ENCODE measurements around the gene TOR4A.
"Not testable (repeated sequence)": the region's sequence is repeated elsewhere in the genome, so short reads cannot be mapped to it uniquely, and the experiment has no call there.

TOR4A gene

GRCh38 chr9:137233143-137233980 lies 44.2 kb upstream of the TOR4A start:
- Histone ChIP-seq H3K4me3 (ENCODE audit: low read length) (no peak overlapping the region), H3K27ac (ENCODE audit: low read length) (no peak overlapping the region), H3K9me3 (ENCODE audit: control insufficient read depth, low read depth, low read length) (no peaks in the 10 kb centered on the region), H3K9ac (ENCODE audit: low read length) (no peak overlapping the region), H3K36me3 (ENCODE audit: control insufficient read depth, low read depth, low read length) (no peaks in the 10 kb centered on the region), H3K27me3 (ENCODE audit: control insufficient read depth, insufficient read depth, low read length) (no peaks in the 10 kb centered on the region), H3K4me1 (ENCODE audit: control insufficient read depth, low read depth, low read length) (no peaks in the 10 kb centered on the region)

- no peaks in the 10 kb centered on the region for H3K27me3 ChIP-seq (ENCODE audit: control insufficient read depth, insufficient read depth, low read length)
- H3K4me3 ChIP-seq (ENCODE audit: low read length): no peak overlapping the region
- no peaks in the 10 kb centered on the region for H3K4me1 ChIP-seq (ENCODE audit: control insufficient read depth, low read depth, low read length)
- no peak overlapping the region for H3K27ac ChIP-seq (ENCODE audit: low read length)
- H3K9me3 ChIP-seq (ENCODE audit: control insufficient read depth, low read depth, low read length): no peaks in the 10 kb centered on the region
- H3K36me3 ChIP-seq (ENCODE audit: control insufficient read depth, low read depth, low read length): no peaks in the 10 kb centered on the region
- H3K9ac ChIP-seq (ENCODE audit: low read length): no peak overlapping the region
Measured at GRCh38 chr9:137234055-137234697, 43.4 kb upstream of the TOR4A start.

- no peaks in the 10 kb centered on the region for H3K36me3 ChIP-seq (ENCODE audit: control insufficient read depth, low read depth, low read length)
- no peaks in the 10 kb centered on the region for H3K9me3 ChIP-seq (ENCODE audit: control insufficient read depth, low read depth, low read length)
- no peak overlapping the region for H3K4me3 ChIP-seq (ENCODE audit: low read length)
- H3K9ac ChIP-seq (ENCODE audit: low read length): no peak overlapping the region
- no peaks in the 10 kb centered on the region for H3K27me3 ChIP-seq (ENCODE audit: control insufficient read depth, insufficient read depth, low read length)
- H3K4me1 ChIP-seq (ENCODE audit: control insufficient read depth, low read depth, low read length): no peaks in the 10 kb centered on the region
- H3K27ac ChIP-seq (ENCODE audit: low read length): no peak overlapping the region
Measured at GRCh38 chr9:137234758-137235423, 42.6 kb upstream of the TOR4A start.

- Histone ChIP-seq H3K9ac (ENCODE audit: low read length) (no peak overlapping the region), H3K9me3 (ENCODE audit: control insufficient read depth, low read depth, low read length) (no peaks in the 10 kb centered on the region), H3K36me3 (ENCODE audit: control insufficient read depth, low read depth, low read length) (no peaks in the 10 kb centered on the region), H3K27ac (ENCODE audit: low read length) (no peak overlapping the region), H3K4me1 (ENCODE audit: control insufficient read depth, low read depth, low read length) (no peaks in the 10 kb centered on the region), H3K4me3 (ENCODE audit: low read length) (no peak overlapping the region), H3K27me3 (ENCODE audit: control insufficient read depth, insufficient read depth, low read length) (no peaks in the 10 kb centered on the region)
Measured at GRCh38 chr9:137235424-137236237, 41.9 kb upstream of the TOR4A start.

- no peak overlapping the region for H3K4me3 ChIP-seq (ENCODE audit: low read length)
- H3K9me3 ChIP-seq (ENCODE audit: control insufficient read depth, low read depth, low read length): no peaks in the 10 kb centered on the region
- H3K27me3 ChIP-seq (ENCODE audit: control insufficient read depth, insufficient read depth, low read length): no peaks in the 10 kb centered on the region
- no peaks in the 10 kb centered on the region for H3K36me3 ChIP-seq (ENCODE audit: control insufficient read depth, low read depth, low read length)
- no peak overlapping the region for H3K27ac ChIP-seq (ENCODE audit: low read length)
- H3K9ac ChIP-seq (ENCODE audit: low read length): no peak overlapping the region
- no peaks in the 10 kb centered on the region for H3K4me1 ChIP-seq (ENCODE audit: control insufficient read depth, low read depth, low read length)
Measured at GRCh38 chr9:137236238-137236935, 41.1 kb upstream of the TOR4A start.

GRCh38 chr9:137236936-137237421 lies 40.5 kb upstream of the TOR4A start:
- Histone ChIP-seq H3K9ac (ENCODE audit: low read length) (no peak overlapping the region), H3K4me1 (ENCODE audit: control insufficient read depth, low read depth, low read length) (peaks cover under 1% of the 10 kb centered on the region), H3K27ac (ENCODE audit: low read length) (no peak overlapping the region), H3K9me3 (ENCODE audit: control insufficient read depth, low read depth, low read length) (no peaks in the 10 kb centered on the region), H3K36me3 (ENCODE audit: control insufficient read depth, low read depth, low read length) (no peaks in the 10 kb centered on the region), H3K27me3 (ENCODE audit: control insufficient read depth, insufficient read depth, low read length) (no peaks in the 10 kb centered on the region), H3K4me3 (ENCODE audit: low read length) (no peak overlapping the region)

- Histone ChIP-seq H3K4me3 (ENCODE audit: low read length) (no peak overlapping the region), H3K27ac (ENCODE audit: low read length) (no peak overlapping the region), H3K9ac (ENCODE audit: low read length) (no peak overlapping the region), H3K4me1 (ENCODE audit: control insufficient read depth, low read depth, low read length) (peaks cover 6% of the 10 kb centered on the region), H3K9me3 (ENCODE audit: control insufficient read depth, low read depth, low read length) (no peaks in the 10 kb centered on the region), H3K36me3 (ENCODE audit: control insufficient read depth, low read depth, low read length) (peaks cover 11% of the 10 kb centered on the region), H3K27me3 (ENCODE audit: control insufficient read depth, insufficient read depth, low read length) (no peaks in the 10 kb centered on the region)
Measured at GRCh38 chr9:137237759-137238726, 39.5 kb upstream of the TOR4A start.

GRCh38 chr9:137239541-137240200 lies 37.9 kb upstream of the TOR4A start:
- Histone ChIP-seq H3K36me3 (ENCODE audit: control insufficient read depth, low read depth, low read length) (peaks cover 18% of the 10 kb centered on the region), H3K4me1 (ENCODE audit: control insufficient read depth, low read depth, low read length) (peaks cover 12% of the 10 kb centered on the region), H3K9ac (ENCODE audit: low read length) (peak overlapping the region; percentile 77), H3K4me3 (ENCODE audit: low read length) (peak overlapping the region; percentile 80)
- H3K9me3 ChIP-seq (ENCODE audit: control insufficient read depth, low read depth, low read length); H3K27me3 ChIP-seq (ENCODE audit: control insufficient read depth, insufficient read depth, low read length); H3K27ac ChIP-seq (ENCODE audit: low read length): not testable (repeated sequence)

- Histone ChIP-seq H3K36me3 (ENCODE audit: control insufficient read depth, low read depth, low read length) (peaks cover 18% of the 10 kb centered on the region), H3K9ac (ENCODE audit: low read length) (peak overlapping the region; percentile 77), H3K27ac (ENCODE audit: low read length) (peak overlapping the region; percentile 14), H3K4me1 (ENCODE audit: control insufficient read depth, low read depth, low read length) (peaks cover 12% of the 10 kb centered on the region), H3K4me3 (ENCODE audit: low read length) (peak overlapping the region; percentile 80), H3K27me3 (ENCODE audit: control insufficient read depth, insufficient read depth, low read length) (no peaks in the 10 kb centered on the region), H3K9me3 (ENCODE audit: control insufficient read depth, low read depth, low read length) (no peaks in the 10 kb centered on the region)
Measured at GRCh38 chr9:137240318-137240840, 37.1 kb upstream of the TOR4A start.

All from iPS-18a (cell line).